GM19395 (cell line): ENCODE data around the gene SC5D.

Experiments used
- ATAC-seq: cut with Tn5 transposase; IDR thresholded peaks from one replicate; pipeline ENCODE4 v1.9.1; 2021; ENCODE audit warnings: mild to moderate bottlenecking, moderate library complexity; ENCODE audit not compliant: unreplicated experiment

SC5D gene

GRCh38 chr11:121352251-121352891 is 59.8 kb downstream of the SC5D start:
- no peak for ATAC-seq

- ATAC-seq, result no peak
Measured at GRCh38 chr11:121354192-121354591, 61.6 kb downstream of the SC5D start.

- ATAC-seq, result no peak
Measured at GRCh38 chr11:121356357-121356756, 63.8 kb downstream of the SC5D start.
